ENCODE results near the gene ABCA10. TPM values are rescaled to one million over a fixed set of nuclear protein-coding genes. Genes with fewer than 3 reads are reported as not detected.
A peak's percentile ranks its signal among the peaks of the same experiment; 100 is the strongest.

Gene ABCA10
- total and polyA plus RNA-seq, 4 donors = 0.32 to 5.5 (median 2.0) TPM

GRCh38 chr17:69227541-69227940 is 1.1 kb downstream of the ABCA10 start:
- H3K36me3 ChIP-seq (ENCODE audit: control insufficient read depth in 4 of 4, insufficient read depth in 3 of 4, low read depth in 1 of 4, low read length in 3 of 4) = no peaks in the 10 kb centered on the region
- peaks cover 0 to 22% (median 3%) of the 10 kb centered on the region in 4 donors for H3K4me1 ChIP-seq (ENCODE audit: control insufficient read depth in 4 of 4, insufficient read depth in 4 of 4, low read length in 3 of 4)
- H3K9ac ChIP-seq (ENCODE audit: low read depth in 1 of 2, low read length in 2 of 2) = peak overlapping the region; percentile 14 to 93
- 28% methylated on average over 2 of the region's 2 CpGs for WGBS
- no peak for DNase-seq (ENCODE audit: low spot score)
- H3K9me3 ChIP-seq (ENCODE audit: control insufficient read depth in 4 of 4, low read length in 3 of 4) = peaks cover 0 to 1% (median 0%) of the 10 kb centered on the region in 4 donors
- no peak for TF ChIP-seq ZBTB33 (IDR thresholded peaks at IDR 0.05)
- no peak for TF ChIP-seq FOXA1 (IDR thresholded peaks at IDR 0.05)
- no peak for TF ChIP-seq ATF3 (IDR thresholded peaks at IDR 0.05)
- TF ChIP-seq EGR1 (IDR thresholded peaks at IDR 0.05; ENCODE audit: low read depth in 2 of 2) = no peak
- TF ChIP-seq RXRA (IDR thresholded peaks at IDR 0.05) = no peak
- TF ChIP-seq JUND (IDR thresholded peaks at IDR 0.05) = no peak
- TF ChIP-seq REST (IDR thresholded peaks at IDR 0.05) = no peak
- no peaks in the 10 kb centered on the region for H3K27me3 ChIP-seq (ENCODE audit: control insufficient read depth in 4 of 4, insufficient read depth in 4 of 4, low read length in 3 of 4)
- H3K27ac ChIP-seq (ENCODE audit: low read depth in 1 of 2, low read length in 2 of 2) = peak overlapping the region; percentile 33 to 59
- H3K4me3 ChIP-seq (ENCODE audit: low read depth in 1 of 3, low read length in 3 of 3) = peak overlapping the region in 2 of 3 donors; percentile 58 to 59

- no peak overlapping the region for H3K4me3 ChIP-seq (ENCODE audit: low read depth in 1 of 3, low read length in 3 of 3)
- DNase-seq (ENCODE audit: low spot score) = no peak
- peaks cover 0 to 2% (median under 1%) of the 10 kb centered on the region in 4 donors for H3K36me3 ChIP-seq (ENCODE audit: control insufficient read depth in 4 of 4, insufficient read depth in 3 of 4, low read depth in 1 of 4, low read length in 3 of 4)
- no peak overlapping the region for H3K27ac ChIP-seq (ENCODE audit: low read depth in 1 of 2, low read length in 2 of 2)
- peaks cover 0 to 18% (median 3%) of the 10 kb centered on the region in 4 donors for H3K4me1 ChIP-seq (ENCODE audit: control insufficient read depth in 4 of 4, insufficient read depth in 4 of 4, low read length in 3 of 4)
- no peak overlapping the region for H3K9ac ChIP-seq (ENCODE audit: low read depth in 1 of 2, low read length in 2 of 2)
- H3K27me3 ChIP-seq (ENCODE audit: control insufficient read depth in 4 of 4, insufficient read depth in 4 of 4, low read length in 3 of 4) = no peaks in the 10 kb centered on the region
- TF ChIP-seq EGR1 (IDR thresholded peaks at IDR 0.05; ENCODE audit: low read depth in 2 of 2) = no peak
- no peaks in the 10 kb centered on the region for H3K9me3 ChIP-seq (ENCODE audit: control insufficient read depth in 4 of 4, low read length in 3 of 4)
- WGBS = 94% methylated on average over 3 of the region's 3 CpGs
Measured at GRCh38 chr17:69223809-69224208, 4.8 kb downstream of the ABCA10 start.

GRCh38 chr17:69222707-69223258 is 5.8 kb downstream of the ABCA10 start:
- no peak for DNase-seq (ENCODE audit: low spot score)
- Histone ChIP-seq H3K4me1 (ENCODE audit: control insufficient read depth in 4 of 4, insufficient read depth in 4 of 4, low read length in 3 of 4) (peaks cover 0 to 15% (median 3%) of the 10 kb centered on the region in 4 donors), H3K9ac (ENCODE audit: low read depth in 1 of 2, low read length in 2 of 2) (no peak overlapping the region), H3K27ac (ENCODE audit: low read depth in 1 of 2, low read length in 2 of 2) (no peak overlapping the region), H3K4me3 (ENCODE audit: low read depth in 1 of 3, low read length in 3 of 3) (no peak overlapping the region), H3K9me3 (ENCODE audit: control insufficient read depth in 4 of 4, low read length in 3 of 4) (no peaks in the 10 kb centered on the region), H3K36me3 (ENCODE audit: control insufficient read depth in 4 of 4, insufficient read depth in 3 of 4, low read depth in 1 of 4, low read length in 3 of 4) (peaks cover 0 to 4% (median 1%) of the 10 kb centered on the region in 4 donors), H3K27me3 (ENCODE audit: control insufficient read depth in 4 of 4, insufficient read depth in 4 of 4, low read length in 3 of 4) (no peaks in the 10 kb centered on the region)
- no peak for TF ChIP-seq FOXA1 (IDR thresholded peaks at IDR 0.05)
- TF ChIP-seq MAX (IDR thresholded peaks at IDR 0.05) = no peak
- no peak for TF ChIP-seq GABPA (IDR thresholded peaks at IDR 0.05 in 1 of 2, conservative IDR thresholded peaks at IDR 0.05 in 1 of 2)
- no peak for TF ChIP-seq HNF4G (IDR thresholded peaks at IDR 0.05)
- no peak for TF ChIP-seq REST (IDR thresholded peaks at IDR 0.05)
- no peak for TF ChIP-seq EGR1 (IDR thresholded peaks at IDR 0.05; ENCODE audit: low read depth in 2 of 2)
- no peak for TF ChIP-seq SP1 (IDR thresholded peaks at IDR 0.05)
- TF ChIP-seq CTCF (IDR thresholded peaks at IDR 0.05; ENCODE audit: low read depth, low read length, missing input control) = no peak
- no peak for TF ChIP-seq NR2F2 (IDR thresholded peaks at IDR 0.05)

Data from liver (tissue), 9 donors.